Astrocyte (in vitro differentiated cells and primary cell): Measurements from ENCODE around the gene PASD1. TPM values are rescaled to one million over a fixed set of nuclear protein-coding genes. Genes with fewer than 3 reads are reported as not detected.

Experiments
- DNase-seq: peaks from one replicate; pipeline ENCODE4 v3.0.0-alpha.2; 2010; ENCODE audit warnings: low read depth
- FAIRE-seq: peaks from 2 replicates; lab custom pipeline; 2011; peaks lifted over from hg19 to GRCh38; lab: Jason Lieb, UNC
- H2AFZ ChIP-seq: 2 replicates; pipeline ENCODE4 v1.6.0; 2012; ENCODE audit warnings: low read depth, low read length, inconsistent platforms
- H3K27ac ChIP-seq: 2 replicates; pipeline ENCODE4 v1.5.1; 2011; ENCODE audit warnings: low read depth, low read length, inconsistent platforms
- H3K27me3 ChIP-seq: 2 replicates; pipeline ENCODE4 v1.6.0; 2011; ENCODE audit warnings: low read length, inconsistent platforms; ENCODE audit not compliant: insufficient read depth
- H3K36me3 ChIP-seq: 2 replicates; pipeline ENCODE4 v1.5.1; 2011; ENCODE audit warnings: low read length, inconsistent platforms; ENCODE audit not compliant: insufficient read depth
- H3K4me1 ChIP-seq: 2 replicates; pipeline ENCODE4 v1.5.1; 2011; ENCODE audit warnings: low read length, inconsistent platforms; ENCODE audit not compliant: insufficient read depth
- H3K4me2 ChIP-seq: 2 replicates; pipeline ENCODE4 v1.6.0; 2012; ENCODE audit warnings: low read length, inconsistent platforms
- H3K4me3 ChIP-seq: 2 replicates; pipeline ENCODE4 v1.5.1; 2011; ENCODE audit warnings: low read depth, mild to moderate bottlenecking, low read length, inconsistent platforms; ENCODE audit not compliant: insufficient read depth
- H3K79me2 ChIP-seq: 2 replicates; pipeline ENCODE4 v1.6.0; 2012; ENCODE audit warnings: mild to moderate bottlenecking, low read length, inconsistent platforms; ENCODE audit not compliant: insufficient read depth
- H3K9ac ChIP-seq: 2 replicates; pipeline ENCODE4 v1.6.0; 2012; ENCODE audit warnings: mild to moderate bottlenecking, low read length, inconsistent platforms
- H3K9me3 ChIP-seq: 2 replicates; pipeline ENCODE4 v1.5.1; 2012; ENCODE audit warnings: low read depth, mild to moderate bottlenecking, low read length, inconsistent platforms; ENCODE audit not compliant: insufficient read depth
- H4K20me1 ChIP-seq: 2 replicates; pipeline ENCODE4 v1.6.0; 2012; ENCODE audit warnings: low read length, inconsistent platforms; ENCODE audit not compliant: insufficient read depth
- H3K27ac Mint-ChIP-seq: one replicate; pipeline ENCODE4 v1.8.0; 2021; ENCODE audit warnings: mild to moderate bottlenecking, mixed read lengths; ENCODE audit not compliant: unreplicated experiment
- H3K27me3 Mint-ChIP-seq: one replicate; pipeline ENCODE4 v1.8.0; 2021; ENCODE audit warnings: low read depth, mixed read lengths; ENCODE audit not compliant: unreplicated experiment
- H3K36me3 Mint-ChIP-seq: one replicate; pipeline ENCODE4 v1.8.0; 2021; ENCODE audit warnings: low read depth, mixed read lengths; ENCODE audit not compliant: unreplicated experiment
- H3K4me1 Mint-ChIP-seq: one replicate; pipeline ENCODE4 v1.8.0; 2021; ENCODE audit warnings: low read depth, mixed read lengths; ENCODE audit not compliant: unreplicated experiment
- H3K4me3 Mint-ChIP-seq: one replicate; pipeline ENCODE4 v1.8.0; 2021; ENCODE audit warnings: mild to moderate bottlenecking, moderate library complexity, mixed read lengths; ENCODE audit not compliant: unreplicated experiment
- H3K9me3 Mint-ChIP-seq: one replicate; pipeline ENCODE4 v1.8.0; 2021; ENCODE audit warnings: mild to moderate bottlenecking, mixed read lengths; ENCODE audit not compliant: unreplicated experiment
- EZH2 ChIP-seq: IDR thresholded peaks from 2 replicates; pipeline ENCODE4 v1.6.1; 2012; ENCODE audit warnings: mild to moderate bottlenecking, low read length, inconsistent platforms; ENCODE audit not compliant: insufficient read depth
- total RNA-seq: library from RNA; stranded (reverse); gene quantifications from 2 replicates; pipeline ENCODE4 v1.2.1, GENCODE V29; 2021
- TF ChIP-seq, protein P1 (sequence below): IDR thresholded peaks from 2 replicates; pipeline ENCODE4 v1.5.1; 2011; ENCODE audit warnings: low read depth, mild to moderate bottlenecking, inconsistent platforms, low read length, moderate library complexity; ENCODE audit not compliant: insufficient read depth

The PASD1 gene
- total RNA-seq, 1 donor from 2014 or later: not detected

DNA sequence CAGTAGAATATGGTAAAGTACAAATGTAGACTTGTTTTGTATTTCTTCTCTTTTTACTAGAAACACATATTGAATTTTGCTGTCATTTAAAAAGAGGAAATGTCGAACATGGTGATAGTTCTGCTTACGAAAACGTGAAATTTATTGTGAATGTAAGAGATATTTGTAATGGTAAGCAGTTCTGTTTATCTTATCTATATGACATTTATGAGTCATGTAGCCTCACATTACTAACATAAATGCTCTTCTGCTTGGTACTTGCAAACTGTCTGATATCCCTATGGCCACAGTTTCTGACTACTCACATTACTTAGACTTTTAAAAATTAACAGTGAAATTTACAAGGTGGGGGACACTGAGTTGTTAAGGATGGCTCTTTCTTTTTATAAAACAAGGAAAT is 57.9 kb downstream of the PASD1 start:
- H3K4me1 Mint-ChIP-seq: no peaks in the 10 kb centered on the region
- no peak for FAIRE-seq
- H3K27me3 Mint-ChIP-seq: peaks cover 6% of the 10 kb centered on the region
- H3K36me3 Mint-ChIP-seq: no peaks in the 10 kb centered on the region
- H3K36me3 ChIP-seq: no peaks in the 10 kb centered on the region
- no peaks in the 10 kb centered on the region for H3K79me2 ChIP-seq
- no peak overlapping the region for H3K27ac ChIP-seq
- no peak overlapping the region for H3K27ac Mint-ChIP-seq
- H3K9me3 ChIP-seq: no peaks in the 10 kb centered on the region
- no peak for TF ChIP-seq EZH2
- TF ChIP-seq, protein P1, sequence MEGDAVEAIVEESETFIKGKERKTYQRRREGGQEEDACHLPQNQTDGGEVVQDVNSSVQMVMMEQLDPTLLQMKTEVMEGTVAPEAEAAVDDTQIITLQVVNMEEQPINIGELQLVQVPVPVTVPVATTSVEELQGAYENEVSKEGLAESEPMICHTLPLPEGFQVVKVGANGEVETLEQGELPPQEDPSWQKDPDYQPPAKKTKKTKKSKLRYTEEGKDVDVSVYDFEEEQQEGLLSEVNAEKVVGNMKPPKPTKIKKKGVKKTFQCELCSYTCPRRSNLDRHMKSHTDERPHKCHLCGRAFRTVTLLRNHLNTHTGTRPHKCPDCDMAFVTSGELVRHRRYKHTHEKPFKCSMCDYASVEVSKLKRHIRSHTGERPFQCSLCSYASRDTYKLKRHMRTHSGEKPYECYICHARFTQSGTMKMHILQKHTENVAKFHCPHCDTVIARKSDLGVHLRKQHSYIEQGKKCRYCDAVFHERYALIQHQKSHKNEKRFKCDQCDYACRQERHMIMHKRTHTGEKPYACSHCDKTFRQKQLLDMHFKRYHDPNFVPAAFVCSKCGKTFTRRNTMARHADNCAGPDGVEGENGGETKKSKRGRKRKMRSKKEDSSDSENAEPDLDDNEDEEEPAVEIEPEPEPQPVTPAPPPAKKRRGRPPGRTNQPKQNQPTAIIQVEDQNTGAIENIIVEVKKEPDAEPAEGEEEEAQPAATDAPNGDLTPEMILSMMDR: no peak
- no peaks in the 10 kb centered on the region for H3K4me1 ChIP-seq
- H3K27me3 ChIP-seq: no peaks in the 10 kb centered on the region
- no peaks in the 10 kb centered on the region for H4K20me1 ChIP-seq
- H3K4me2 ChIP-seq: no peak overlapping the region
- no peak overlapping the region for H3K9ac ChIP-seq
- H3K4me3 ChIP-seq: no peak overlapping the region
- no peak overlapping the region for H2AFZ ChIP-seq
- no peak overlapping the region for H3K4me3 Mint-ChIP-seq
- DNase-seq: no peak
- H3K9me3 Mint-ChIP-seq: no peaks in the 10 kb centered on the region

DNA sequence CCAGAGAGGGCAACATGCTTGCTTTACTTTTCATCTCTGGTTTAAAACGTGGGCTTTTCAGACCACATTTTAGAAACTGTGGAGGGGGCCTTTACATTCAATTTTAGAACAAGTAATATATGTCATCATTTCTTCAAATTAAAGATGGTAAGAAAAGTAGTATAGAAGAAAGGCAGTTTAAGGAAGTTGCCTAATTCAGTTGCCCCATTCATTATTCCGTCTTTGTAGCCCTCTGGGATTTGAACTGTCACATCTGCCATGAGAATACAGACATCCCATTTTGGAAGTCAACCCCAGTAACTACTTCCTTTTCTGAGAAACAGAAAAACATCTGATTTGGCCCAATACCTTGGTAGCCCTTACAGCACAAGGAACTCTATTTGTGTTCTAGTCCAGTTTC is 61.2 kb downstream of the PASD1 start:
- no peaks in the 10 kb centered on the region for H3K36me3 ChIP-seq
- no peak overlapping the region for H3K9ac ChIP-seq
- H2AFZ ChIP-seq: no peak overlapping the region
- TF ChIP-seq EZH2: no peak
- TF ChIP-seq, protein P1: no peak
- no peak overlapping the region for H3K4me3 ChIP-seq
- H3K27me3 Mint-ChIP-seq: peaks cover 6% of the 10 kb centered on the region
- H3K27ac ChIP-seq: no peak overlapping the region
- H3K4me1 Mint-ChIP-seq: peaks cover 2% of the 10 kb centered on the region
- no peak for FAIRE-seq
- H3K4me1 ChIP-seq: no peaks in the 10 kb centered on the region
- no peaks in the 10 kb centered on the region for H3K36me3 Mint-ChIP-seq
- no peaks in the 10 kb centered on the region for H3K9me3 ChIP-seq
- no peak overlapping the region for H3K27ac Mint-ChIP-seq
- no peaks in the 10 kb centered on the region for H3K79me2 ChIP-seq
- no peak overlapping the region for H3K4me2 ChIP-seq
- no peaks in the 10 kb centered on the region for H4K20me1 ChIP-seq
- no peak for DNase-seq
- H3K27me3 ChIP-seq: no peaks in the 10 kb centered on the region
- no peaks in the 10 kb centered on the region for H3K9me3 Mint-ChIP-seq
- H3K4me3 Mint-ChIP-seq: no peak overlapping the region

DNA sequence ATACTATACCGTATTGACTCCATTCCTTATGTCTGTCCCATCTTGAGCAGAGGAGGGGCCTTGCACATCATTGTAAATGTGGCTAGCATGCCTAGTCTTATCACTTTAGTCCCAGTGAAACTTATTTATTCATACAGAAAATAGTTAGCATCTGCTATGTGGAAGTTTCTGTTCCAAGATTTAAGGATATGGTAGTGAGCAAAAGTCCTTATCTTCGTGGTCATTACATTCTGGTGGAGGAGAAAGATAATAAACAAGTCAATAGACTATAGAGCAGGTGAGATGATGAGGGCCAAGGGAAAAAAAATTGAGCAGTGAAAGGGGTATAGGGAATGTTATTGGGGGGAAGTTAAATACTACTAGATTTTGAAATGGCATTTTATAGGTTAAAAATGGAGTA is 68.3 kb downstream of the PASD1 start:
- Histone ChIP-seq H3K4me1 (no peaks in the 10 kb centered on the region), H3K4me3 (no peak overlapping the region), H3K27me3 (no peaks in the 10 kb centered on the region), H3K27ac (no peak overlapping the region), H3K4me2 (no peak overlapping the region), H3K79me2 (no peaks in the 10 kb centered on the region), H3K9ac (no peak overlapping the region), H2AFZ (no peak overlapping the region), H3K36me3 (no peaks in the 10 kb centered on the region), H4K20me1 (no peaks in the 10 kb centered on the region), H3K9me3 (no peaks in the 10 kb centered on the region)
- no peak for FAIRE-seq
- no peak overlapping the region for H3K4me3 Mint-ChIP-seq
- H3K27ac Mint-ChIP-seq: no peak overlapping the region
- TF ChIP-seq, protein P1: no peak
- TF ChIP-seq EZH2: no peak
- H3K36me3 Mint-ChIP-seq: no peaks in the 10 kb centered on the region
- H3K27me3 Mint-ChIP-seq: no peaks in the 10 kb centered on the region
- no peak for DNase-seq
- H3K9me3 Mint-ChIP-seq: no peaks in the 10 kb centered on the region
- no peaks in the 10 kb centered on the region for H3K4me1 Mint-ChIP-seq
